Lower lobe of right lung (tissue), 2 donors: ENCODE data around the gene MSANTD2. TPM values are rescaled to one million over a fixed set of nuclear protein-coding genes. Genes with fewer than 3 reads are reported as not detected.

Experiments
- ATAC-seq, 2 donors: fragments of 200-7000 bp; cut with Tn5 transposase; one replicate each; pipeline ENCODE4 v1.9.1; 2020 to 2022; ENCODE audit warnings: mild to moderate bottlenecking in 2 of 2, moderate library complexity in 2 of 2
- DNase-seq: peaks from one replicate; pipeline ENCODE4 v3.0.0-alpha.2; 2020
- H3K27ac ChIP-seq: fragments of 200-600 bp; one replicate; pipeline ENCODE4 v1.8.0; 2022
- H3K27me3 ChIP-seq: fragments of 200-600 bp; one replicate; pipeline ENCODE4 v1.8.0; 2022; ENCODE audit warnings: low read depth
- H3K36me3 ChIP-seq: fragments of 200-600 bp; one replicate; pipeline ENCODE4 v1.8.0; 2022; ENCODE audit warnings: mild to moderate bottlenecking
- H3K4me1 ChIP-seq: fragments of 200-600 bp; one replicate; pipeline ENCODE4 v1.8.0; 2022
- H3K4me3 ChIP-seq: fragments of 200-600 bp; one replicate; pipeline ENCODE4 v1.8.0; 2022; ENCODE audit warnings: mild to moderate bottlenecking
- H3K9me3 ChIP-seq: fragments of 200-600 bp; one replicate; pipeline ENCODE4 v1.8.0; 2022
- CTCF ChIP-seq: fragments of 200-600 bp; IDR thresholded peaks from one replicate; pipeline ENCODE4 v1.8.0; 2022; ENCODE audit warnings: antibody characterized with exemption, mild to moderate bottlenecking
- intact Hi-C: fragments of 100-400 bp; cut with DNase I; formaldehyde crosslinking; loops from one replicate; pipeline ENCODE4 v1.11.0; 2022
- total RNA-seq: library from RNA; stranded (reverse); fragmentation: NEBNext Ultra II Directional; extraction: Animal tissue kit (Norgen Biotek cat#: 25700); gene quantifications from one replicate; pipeline ENCODE4 v1.2.1, GENCODE V29; 2021
- donor health status: DM: no; HTN: yes; CAD: no; lungs with severe emphysema.

MSANTD2 gene
- total RNA-seq, 1 donor from 2014 or later: 15.4 TPM

GRCh38 chr11:124798991-124799347, 1.2 kb downstream of the MSANTD2 start:
- no peaks in the 10 kb centered on the region for H3K36me3 ChIP-seq
- H3K9me3 ChIP-seq: no peaks in the 10 kb centered on the region
- H3K27me3 ChIP-seq: no peaks in the 10 kb centered on the region
- ATAC-seq (no peak), DNase-seq (no peak)
- intact Hi-C loops: no loop called here
- H3K4me1 ChIP-seq: peaks cover 36% of the 10 kb centered on the region
- peak overlapping the region; percentile 100 for H3K27ac ChIP-seq
- peak overlapping the region; percentile 84 for H3K4me3 ChIP-seq
- TF ChIP-seq CTCF: no peak

- no peak for ATAC-seq
- no peak overlapping the region for H3K27ac ChIP-seq
- intact Hi-C loops: no loop called here
- TF ChIP-seq CTCF: no peak
- no peak for DNase-seq
- H3K36me3 ChIP-seq: no peaks in the 10 kb centered on the region
- no peaks in the 10 kb centered on the region for H3K9me3 ChIP-seq
- no peaks in the 10 kb centered on the region for H3K27me3 ChIP-seq
- no peak overlapping the region for H3K4me3 ChIP-seq
- peaks cover 42% of the 10 kb centered on the region for H3K4me1 ChIP-seq
Observed at GRCh38 chr11:124796312-124796711, 3.9 kb downstream of the MSANTD2 start.

GRCh38 chr11:124793466-124794278, 6.5 kb downstream of the MSANTD2 start:
- peaks cover 28% of the 10 kb centered on the region for H3K4me1 ChIP-seq
- DNase-seq (no peak), ATAC-seq (peak; percentile 68 to 86)
- H3K4me3 ChIP-seq: no peak overlapping the region
- TF ChIP-seq CTCF: peak; percentile 71
- no peak overlapping the region for H3K27ac ChIP-seq
- H3K36me3 ChIP-seq: no peaks in the 10 kb centered on the region
- no peaks in the 10 kb centered on the region for H3K9me3 ChIP-seq
- intact Hi-C loops: no loop called here
- H3K27me3 ChIP-seq: no peaks in the 10 kb centered on the region

GRCh38 chr11:124791626-124792341, 8.4 kb downstream of the MSANTD2 start:
- intact Hi-C loops: no loop called here
- ATAC-seq: peak in 1 of 2 donors; percentile 37

GRCh38 chr11:124788521-124788920, 11.7 kb downstream of the MSANTD2 start:
- Histone ChIP-seq H3K27ac (no peak overlapping the region), H3K4me3 (no peak overlapping the region), H3K9me3 (no peaks in the 10 kb centered on the region), H3K27me3 (no peaks in the 10 kb centered on the region), H3K36me3 (no peaks in the 10 kb centered on the region), H3K4me1 (peaks cover 8% of the 10 kb centered on the region)
- DNase-seq: no peak
- ATAC-seq: no peak
- TF ChIP-seq CTCF: no peak
- intact Hi-C loops: no loop called here

More at GRCh38 chr11:124791626-124792341, 8.4 kb downstream of the MSANTD2 start:
- H3K4me1 ChIP-seq: peaks cover 13% of the 10 kb centered on the region
- H3K27ac ChIP-seq: no peak overlapping the region
- TF ChIP-seq CTCF: no peak
- no peaks in the 10 kb centered on the region for H3K36me3 ChIP-seq
- no peak overlapping the region for H3K4me3 ChIP-seq
- no peak for DNase-seq
- no peaks in the 10 kb centered on the region for H3K9me3 ChIP-seq
- no peaks in the 10 kb centered on the region for H3K27me3 ChIP-seq
